NCI-H146 (cell line): Measurements from ENCODE around the gene LRRC61.

Experiments used
- DNase-seq: peaks from one replicate; lab custom pipeline; 2025; lab: John Stamatoyannopoulos, UW

LRRC61 gene

GRCh38 chr7:150371131-150371995, 48.2 kb downstream of the LRRC61 start:
- no peak for DNase-seq

- DNase-seq: no peak
Measured at GRCh38 chr7:150371996-150372270, 48.8 kb downstream of the LRRC61 start.

- no peak for DNase-seq
Measured at GRCh38 chr7:150372271-150373048, 49.3 kb downstream of the LRRC61 start.

- no peak for DNase-seq
Measured at GRCh38 chr7:150373049-150373801, 50.1 kb downstream of the LRRC61 start.

- DNase-seq: no peak
Measured at GRCh38 chr7:150374026-150374425, 50.9 kb downstream of the LRRC61 start.

- DNase-seq: no peak
Measured at GRCh38 chr7:150374472-150374871, 51.3 kb downstream of the LRRC61 start.

- DNase-seq: no peak
Measured at GRCh38 chr7:150375662-150376521, 52.7 kb downstream of the LRRC61 start.

GRCh38 chr7:150376560-150376959, 53.4 kb downstream of the LRRC61 start:
- DNase-seq: no peak

- DNase-seq: no peak
Measured at GRCh38 chr7:150377196-150377595, 54.0 kb downstream of the LRRC61 start.

GRCh38 chr7:150377635-150378034, 54.5 kb downstream of the LRRC61 start:
- no peak for DNase-seq

- peak; percentile 87 for DNase-seq
Measured at GRCh38 chr7:150378115-150378852, 55.1 kb downstream of the LRRC61 start.

- DNase-seq: peak; percentile 97
Measured at GRCh38 chr7:150378853-150379440, 55.8 kb downstream of the LRRC61 start, which contains the start of gene ZNF775. ZNF775 (plus strand) TSS chr7:150379330; CDS start chr7:150388471, 9,141 bp downstream.

GRCh38 chr7:150379441-150380379, 56.6 kb downstream of the LRRC61 start:
- peak; percentile 69 for DNase-seq

- no peak for DNase-seq
Measured at GRCh38 chr7:150380463-150380862, 57.3 kb downstream of the LRRC61 start.

- no peak for DNase-seq
Measured at GRCh38 chr7:150381096-150381495, 57.9 kb downstream of the LRRC61 start.

GRCh38 chr7:150381785-150382122, 58.6 kb downstream of the LRRC61 start:
- DNase-seq: no peak

GRCh38 chr7:150382123-150382843, 59.1 kb downstream of the LRRC61 start:
- DNase-seq: no peak

- DNase-seq: no peak
Measured at GRCh38 chr7:150382844-150383225, 59.7 kb downstream of the LRRC61 start.
